ENCODE data around the gene KLHL25. TPM values are rescaled to one million over a fixed set of nuclear protein-coding genes. Genes with fewer than 3 reads are reported as not detected.

Gene KLHL25
- total and polyA plus RNA-seq, 2 of the 13 experiments (the other 11 are each of a cell fraction or from before 2014, with no cell fraction given) = 3.7 to 8.2 TPM

GRCh38 chr15:85781099-85781498 lies 13.6 kb downstream of the KLHL25 start (continued):
- TF ChIP-seq ZNF280D (CRISPR knock-in tag; IDR thresholded peaks at IDR 0.05) = no peak
- TF ChIP-seq TMF1 (CRISPR knock-in tag; IDR thresholded peaks at IDR 0.05; ENCODE audit: low read depth) = no peak
- TF ChIP-seq STAT6 (CRISPR knock-in tag; IDR thresholded peaks at IDR 0.05; ENCODE audit: borderline replicate concordance) = no peak
- TF ChIP-seq ZNF207 (IDR thresholded peaks at IDR 0.05; ENCODE audit: borderline replicate concordance) = no peak
- TF ChIP-seq ZZZ3 (CRISPR knock-in tag; IDR thresholded peaks at IDR 0.05; ENCODE audit: borderline replicate concordance) = no peak
- TF ChIP-seq ZNF720 (CRISPR knock-in tag; IDR thresholded peaks at IDR 0.05) = no peak
- TF ChIP-seq ZNF704 (CRISPR knock-in tag; IDR thresholded peaks at IDR 0.05; ENCODE audit: borderline replicate concordance) = no peak
- TF ChIP-seq ZNF576 (CRISPR knock-in tag; IDR thresholded peaks at IDR 0.05) = no peak
- no peak for TF ChIP-seq PHB2 (IDR thresholded peaks at IDR 0.05; ENCODE audit: partially characterized antibody)
- peak; percentile 86 for TF ChIP-seq FOXA3 (CRISPR knock-in tag; IDR thresholded peaks at IDR 0.05)
- no peak for TF ChIP-seq FOXO4 (CRISPR knock-in tag; conservative IDR thresholded peaks at IDR 0.05)
- TF ChIP-seq ZNF382 (CRISPR knock-in tag; IDR thresholded peaks at IDR 0.05; ENCODE audit: borderline replicate concordance) = no peak
- no peak for TF ChIP-seq ZC3H4 (CRISPR knock-in tag; IDR thresholded peaks at IDR 0.05; ENCODE audit: borderline replicate concordance)
- peak; percentile 43; the same call in 1 of the 2 replicates for TF ChIP-seq HNF4G (IDR thresholded peaks at IDR 0.05; ENCODE audit: borderline replicate concordance, low read depth, low read length)
- TF ChIP-seq HNF4G (CRISPR knock-in tag; IDR thresholded peaks at IDR 0.05; ENCODE audit: borderline replicate concordance, low read depth) = peak; percentile 57; the same call in 1 of the 2 replicates
- peak; percentile 93 for TF ChIP-seq FOXP4 (CRISPR knock-in tag; IDR thresholded peaks at IDR 0.05)
- peak; percentile 92 for TF ChIP-seq ZNF460 (CRISPR knock-in tag; IDR thresholded peaks at IDR 0.05; ENCODE audit: borderline replicate concordance)
- no peak for TF ChIP-seq ZNF737 (CRISPR knock-in tag; IDR thresholded peaks at IDR 0.05; ENCODE audit: borderline replicate concordance)
- TF ChIP-seq SMARCC2 (IDR thresholded peaks at IDR 0.05) = no peak

All from HepG2 (cell line).